Measurements from ENCODE around the gene GPR39. TPM values are rescaled to one million over a fixed set of nuclear protein-coding genes. Genes with fewer than 3 reads are reported as not detected.

Gene GPR39
- total RNA-seq, 4 donors from 2014 or later = 0.72 to 1.6 (median 1.4) TPM

DNA sequence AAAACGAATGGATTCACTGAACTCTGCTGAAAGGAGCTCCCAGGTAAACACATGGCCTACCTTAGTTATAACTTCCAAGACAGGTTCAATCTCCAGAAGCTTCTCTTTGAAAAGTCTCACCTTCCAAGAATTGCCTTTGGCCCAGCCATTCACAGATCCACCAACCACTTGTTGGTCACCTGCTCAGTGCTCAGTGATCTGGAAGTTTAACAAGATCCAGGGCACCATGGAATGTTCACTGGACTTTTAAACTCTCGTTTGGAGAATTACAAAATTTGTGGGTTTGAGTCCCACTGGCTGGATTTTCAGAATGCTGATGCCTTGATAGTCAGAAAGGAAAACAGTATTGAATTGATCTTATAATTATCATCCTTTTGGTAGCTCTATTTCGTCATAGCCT, 9.4 kb downstream of the GPR39 start:
- no peaks in the 10 kb centered on the region for H3K27me3 ChIP-seq
- no peaks in the 10 kb centered on the region for H3K9me3 ChIP-seq
- 74% methylated on average over 3 of the region's 3 CpGs for WGBS

DNA sequence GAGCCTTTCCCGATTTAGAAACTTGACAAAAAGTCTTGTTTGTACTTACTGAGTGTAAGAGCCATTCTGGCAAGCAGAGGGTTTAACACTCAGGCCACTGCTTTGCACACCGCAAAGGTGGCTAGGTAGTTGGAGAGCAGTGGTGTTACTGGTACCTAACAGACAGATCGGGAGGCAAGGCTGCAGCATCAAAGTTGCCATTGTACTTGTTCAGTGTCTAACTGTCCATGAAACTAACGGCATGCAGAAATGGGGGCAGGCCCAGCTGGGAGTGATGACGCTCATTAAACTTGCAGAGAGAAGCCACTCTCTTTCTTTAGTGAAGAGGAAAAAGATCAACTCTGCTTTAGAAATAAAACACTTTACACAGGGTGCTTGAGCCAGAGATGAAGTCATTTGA, 10.1 kb downstream of the GPR39 start:
- Histone ChIP-seq H3K4me1 (peaks cover 7% of the 10 kb centered on the region), H3K4me3 (no peak overlapping the region), H3K27ac (no peak overlapping the region), H3K36me3 (no peaks in the 10 kb centered on the region), H3K27me3 (no peaks in the 10 kb centered on the region), H3K9me3 (no peaks in the 10 kb centered on the region)
- TF ChIP-seq POLR2AphosphoS5 (IDR thresholded peaks at IDR 0.05) = no peak
- TF ChIP-seq, protein P1, sequence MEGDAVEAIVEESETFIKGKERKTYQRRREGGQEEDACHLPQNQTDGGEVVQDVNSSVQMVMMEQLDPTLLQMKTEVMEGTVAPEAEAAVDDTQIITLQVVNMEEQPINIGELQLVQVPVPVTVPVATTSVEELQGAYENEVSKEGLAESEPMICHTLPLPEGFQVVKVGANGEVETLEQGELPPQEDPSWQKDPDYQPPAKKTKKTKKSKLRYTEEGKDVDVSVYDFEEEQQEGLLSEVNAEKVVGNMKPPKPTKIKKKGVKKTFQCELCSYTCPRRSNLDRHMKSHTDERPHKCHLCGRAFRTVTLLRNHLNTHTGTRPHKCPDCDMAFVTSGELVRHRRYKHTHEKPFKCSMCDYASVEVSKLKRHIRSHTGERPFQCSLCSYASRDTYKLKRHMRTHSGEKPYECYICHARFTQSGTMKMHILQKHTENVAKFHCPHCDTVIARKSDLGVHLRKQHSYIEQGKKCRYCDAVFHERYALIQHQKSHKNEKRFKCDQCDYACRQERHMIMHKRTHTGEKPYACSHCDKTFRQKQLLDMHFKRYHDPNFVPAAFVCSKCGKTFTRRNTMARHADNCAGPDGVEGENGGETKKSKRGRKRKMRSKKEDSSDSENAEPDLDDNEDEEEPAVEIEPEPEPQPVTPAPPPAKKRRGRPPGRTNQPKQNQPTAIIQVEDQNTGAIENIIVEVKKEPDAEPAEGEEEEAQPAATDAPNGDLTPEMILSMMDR (IDR thresholded peaks at IDR 0.05) = no peak
- TF ChIP-seq POLR2A (IDR thresholded peaks at IDR 0.05) = no peak
- DNase-seq (ENCODE audit: low spot score in 2 of 2) = no peak
- WGBS = 89% methylated on average over 5 of the region's 5 CpGs

More for the DNA sequence above, 9.4 kb downstream of the GPR39 start:
- no peak overlapping the region for H3K4me3 ChIP-seq
- peaks cover 7% of the 10 kb centered on the region for H3K4me1 ChIP-seq
- H3K27ac ChIP-seq = no peak overlapping the region
- H3K36me3 ChIP-seq = no peaks in the 10 kb centered on the region
- TF ChIP-seq, protein P1 (IDR thresholded peaks at IDR 0.05) = no peak
- no peak for TF ChIP-seq POLR2A (IDR thresholded peaks at IDR 0.05)
- TF ChIP-seq EP300 (IDR thresholded peaks at IDR 0.05) = no peak
- TF ChIP-seq POLR2AphosphoS5 (IDR thresholded peaks at IDR 0.05) = no peak
- DNase-seq (ENCODE audit: low spot score in 2 of 2) = no peak

DNA sequence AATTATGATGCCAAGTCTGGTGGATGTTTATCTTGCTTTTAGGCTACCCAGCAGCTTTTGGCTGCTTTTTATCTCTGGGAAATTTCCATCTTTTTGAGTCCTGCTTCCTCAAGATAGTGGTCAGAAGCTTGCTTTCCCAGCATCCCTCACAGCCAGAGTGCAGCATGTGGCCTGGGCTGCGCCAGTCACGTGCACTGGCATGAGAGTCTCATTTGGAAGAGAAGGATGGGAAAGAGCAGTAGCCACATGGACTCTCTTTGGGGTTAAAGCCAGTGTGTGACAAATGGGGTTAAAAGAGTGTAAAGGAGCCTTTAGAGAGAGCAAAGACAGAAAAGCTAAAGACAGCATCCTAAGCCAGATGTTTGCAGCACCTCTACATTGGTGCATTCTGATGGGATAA, 12.7 kb downstream of the GPR39 start:
- WGBS = 86% methylated on average over 2 of the region's 2 CpGs
- TF ChIP-seq POLR2AphosphoS5 (IDR thresholded peaks at IDR 0.05) (no peak), EP300 (IDR thresholded peaks at IDR 0.05) (no peak), POLR2A (IDR thresholded peaks at IDR 0.05) (no peak)
- TF ChIP-seq, protein P1 (IDR thresholded peaks at IDR 0.05) = no peak
- Histone ChIP-seq H3K9me3 (no peaks in the 10 kb centered on the region), H3K36me3 (no peaks in the 10 kb centered on the region), H3K27me3 (no peaks in the 10 kb centered on the region), H3K4me3 (no peak overlapping the region), H3K4me1 (peaks cover 4% of the 10 kb centered on the region), H3K27ac (no peak overlapping the region)
- no peak for DNase-seq (ENCODE audit: low spot score in 2 of 2)

DNA sequence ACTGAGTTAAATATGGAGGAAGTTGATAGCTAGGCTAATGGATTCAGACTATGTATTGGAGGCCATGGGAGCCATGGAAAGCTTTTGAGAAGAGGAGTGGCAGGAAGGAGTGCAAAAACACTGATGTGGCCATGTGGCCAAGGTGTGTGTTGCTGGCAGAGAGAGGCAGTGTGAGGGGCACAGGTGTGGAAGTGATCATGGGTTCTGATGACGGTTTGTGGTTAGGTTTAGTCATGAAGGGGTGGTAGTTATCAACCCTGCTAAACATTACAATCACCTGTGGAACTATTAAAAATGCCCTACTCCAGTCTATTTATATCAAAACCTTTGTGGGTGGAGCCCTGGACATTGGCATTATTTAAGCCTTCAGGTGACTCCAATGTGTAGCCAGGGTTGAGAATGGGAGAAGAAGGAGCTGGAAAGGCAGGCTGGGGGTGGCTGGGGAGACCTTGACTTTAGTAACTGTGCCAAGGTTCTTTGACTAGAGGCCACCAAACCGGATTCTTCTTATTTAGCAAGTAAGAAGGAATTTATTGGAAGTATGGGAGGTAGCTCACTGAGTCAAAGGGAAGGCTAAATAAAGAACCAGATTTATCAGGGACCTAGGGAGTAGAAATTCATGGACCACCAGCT, 13.5 kb downstream of the GPR39 start:
- no peak for DNase-seq (ENCODE audit: low spot score in 2 of 2)
- no peak for TF ChIP-seq POLR2A (IDR thresholded peaks at IDR 0.05)
- TF ChIP-seq EP300 (IDR thresholded peaks at IDR 0.05) = no peak
- no peak for TF ChIP-seq POLR2AphosphoS5 (IDR thresholded peaks at IDR 0.05)
- TF ChIP-seq, protein P1 (IDR thresholded peaks at IDR 0.05) = no peak
- 72% methylated on average over 2 of the region's 2 CpGs for WGBS
- no peaks in the 10 kb centered on the region for H3K36me3 ChIP-seq
- no peak overlapping the region for H3K4me3 ChIP-seq
- H3K27ac ChIP-seq = no peak overlapping the region
- H3K4me1 ChIP-seq = no peaks in the 10 kb centered on the region
- H3K27me3 ChIP-seq = no peaks in the 10 kb centered on the region
- H3K9me3 ChIP-seq = no peaks in the 10 kb centered on the region

DNA sequence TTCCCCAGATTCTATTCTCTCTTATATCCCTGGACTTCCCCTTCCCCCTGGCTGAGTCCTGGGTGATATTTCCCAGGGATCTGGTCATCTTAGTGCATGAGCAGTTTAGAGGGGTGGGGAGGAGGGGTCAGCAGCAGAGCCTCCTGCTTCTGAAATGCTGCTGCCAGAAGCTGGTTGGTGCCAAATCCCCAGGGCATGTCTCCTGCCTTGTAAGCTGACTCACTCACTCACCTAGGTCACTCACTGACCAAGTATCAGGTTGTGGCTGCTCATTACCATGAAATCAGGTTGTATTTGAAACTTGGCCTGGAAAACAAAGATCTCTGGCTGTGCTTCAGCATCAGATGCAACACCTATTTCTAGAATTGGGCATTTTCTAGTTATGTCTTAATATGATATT, 14.3 kb downstream of the GPR39 start:
- Histone ChIP-seq H3K4me1 (no peaks in the 10 kb centered on the region), H3K27me3 (no peaks in the 10 kb centered on the region), H3K4me3 (no peak overlapping the region), H3K27ac (no peak overlapping the region), H3K9me3 (no peaks in the 10 kb centered on the region), H3K36me3 (no peaks in the 10 kb centered on the region)
- no peak for TF ChIP-seq POLR2A (IDR thresholded peaks at IDR 0.05)
- no peak for TF ChIP-seq EP300 (IDR thresholded peaks at IDR 0.05)
- TF ChIP-seq, protein P1 (IDR thresholded peaks at IDR 0.05) = no peak
- TF ChIP-seq POLR2AphosphoS5 (IDR thresholded peaks at IDR 0.05) = no peak
- no peak for DNase-seq (ENCODE audit: low spot score in 2 of 2)
